Nephron (organoid): Measurements from ENCODE around the gene GNL3L.
"Not testable (repeated sequence)": the region's sequence is repeated elsewhere in the genome, so short reads cannot be mapped to it uniquely, and the experiment has no call there.

Source experiments
- H3K27ac Mint-ChIP-seq, 3 experiments: 2 replicates each; pipeline ENCODE4 v1.8.0; 2020; ENCODE audit warnings: mixed read lengths in 3 of 3, mild to moderate bottlenecking in 2 of 3, moderate library complexity in 1 of 3
- H3K27me3 Mint-ChIP-seq: 2 replicates; pipeline ENCODE4 v1.8.0; 2021; ENCODE audit warnings: low read depth, mild to moderate bottlenecking, moderate library complexity, mixed read lengths
- H3K36me3 Mint-ChIP-seq: 2 replicates; pipeline ENCODE4 v1.8.0; 2020; ENCODE audit warnings: low read depth, mixed read lengths
- H3K4me1 Mint-ChIP-seq: 2 replicates; pipeline ENCODE4 v1.8.0; 2020; ENCODE audit warnings: mixed read lengths
- H3K4me3 Mint-ChIP-seq, 3 experiments: 2 replicates each; pipeline ENCODE4 v1.8.0; 2020; ENCODE audit warnings: mild to moderate bottlenecking in 3 of 3, mixed read lengths in 3 of 3, moderate library complexity in 2 of 3
- H3K9me3 Mint-ChIP-seq: 2 replicates; pipeline ENCODE4 v1.8.0; 2020; ENCODE audit warnings: mixed read lengths
- TF ChIP-seq, protein P1 (sequence below), 3 experiments: fragments of 200-600 bp; sonication (generic); IDR thresholded peaks; one replicate each; pipeline ENCODE4 v1.5.0; 2021; ENCODE audit warnings: antibody characterized with exemption in 3 of 3; ENCODE audit not compliant: unreplicated experiment in 3 of 3

The GNL3L gene

DNA sequence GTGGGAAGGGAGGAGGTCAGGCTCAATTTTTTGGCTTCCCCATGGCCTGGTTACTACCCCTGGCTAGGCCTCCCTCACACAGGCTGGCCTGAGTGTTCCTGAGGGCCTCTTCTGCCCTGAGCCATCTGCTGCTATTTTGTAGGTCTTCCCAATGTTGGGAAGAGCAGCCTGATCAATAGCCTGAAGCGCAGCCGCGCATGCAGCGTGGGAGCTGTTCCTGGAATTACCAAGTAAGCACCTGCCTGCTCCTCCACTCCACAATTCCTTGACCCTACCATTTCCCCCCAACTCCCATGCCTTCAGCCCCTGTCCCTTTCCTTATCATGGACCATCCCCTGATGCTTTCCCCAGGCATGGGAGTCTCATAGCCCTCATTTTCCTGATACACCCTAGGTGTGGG, 20.8 kb downstream of the GNL3L start:
- peaks cover 53% of the 10 kb centered on the region for H3K36me3 Mint-ChIP-seq
- H3K27me3 Mint-ChIP-seq, result no peaks in the 10 kb centered on the region
- no peak overlapping the region for H3K4me3 Mint-ChIP-seq
- peaks cover 13% of the 10 kb centered on the region for H3K9me3 Mint-ChIP-seq
- no peaks in the 10 kb centered on the region for H3K4me1 Mint-ChIP-seq
- no peak overlapping the region for H3K27ac Mint-ChIP-seq
- TF ChIP-seq, protein P1, sequence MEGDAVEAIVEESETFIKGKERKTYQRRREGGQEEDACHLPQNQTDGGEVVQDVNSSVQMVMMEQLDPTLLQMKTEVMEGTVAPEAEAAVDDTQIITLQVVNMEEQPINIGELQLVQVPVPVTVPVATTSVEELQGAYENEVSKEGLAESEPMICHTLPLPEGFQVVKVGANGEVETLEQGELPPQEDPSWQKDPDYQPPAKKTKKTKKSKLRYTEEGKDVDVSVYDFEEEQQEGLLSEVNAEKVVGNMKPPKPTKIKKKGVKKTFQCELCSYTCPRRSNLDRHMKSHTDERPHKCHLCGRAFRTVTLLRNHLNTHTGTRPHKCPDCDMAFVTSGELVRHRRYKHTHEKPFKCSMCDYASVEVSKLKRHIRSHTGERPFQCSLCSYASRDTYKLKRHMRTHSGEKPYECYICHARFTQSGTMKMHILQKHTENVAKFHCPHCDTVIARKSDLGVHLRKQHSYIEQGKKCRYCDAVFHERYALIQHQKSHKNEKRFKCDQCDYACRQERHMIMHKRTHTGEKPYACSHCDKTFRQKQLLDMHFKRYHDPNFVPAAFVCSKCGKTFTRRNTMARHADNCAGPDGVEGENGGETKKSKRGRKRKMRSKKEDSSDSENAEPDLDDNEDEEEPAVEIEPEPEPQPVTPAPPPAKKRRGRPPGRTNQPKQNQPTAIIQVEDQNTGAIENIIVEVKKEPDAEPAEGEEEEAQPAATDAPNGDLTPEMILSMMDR (IDR thresholded peaks at IDR 0.05; ENCODE audit: unreplicated experiment in 3 of 3), result no peak

DNA sequence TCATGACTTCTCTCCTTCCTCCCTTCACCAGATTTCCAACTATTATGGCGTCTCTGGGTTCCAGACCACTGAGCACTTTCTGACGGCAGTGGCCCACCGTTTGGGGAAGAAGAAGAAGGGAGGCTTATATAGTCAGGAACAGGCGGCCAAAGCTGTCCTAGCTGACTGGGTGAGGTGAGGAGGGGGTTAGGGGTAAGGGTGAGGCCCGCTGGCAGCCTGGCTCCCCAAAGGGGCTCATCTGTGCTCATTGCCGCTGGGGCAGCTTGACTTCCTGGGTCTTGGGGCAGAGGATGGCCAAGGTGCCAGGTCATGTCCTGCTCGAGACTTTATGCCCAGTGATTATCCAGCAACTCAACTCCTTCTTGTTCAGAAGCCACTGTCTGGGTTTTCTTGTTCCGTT, 21.8 kb downstream of the GNL3L start:
- H3K27ac Mint-ChIP-seq, result no peak overlapping the region
- H3K4me1 Mint-ChIP-seq, result no peaks in the 10 kb centered on the region
- no peaks in the 10 kb centered on the region for H3K27me3 Mint-ChIP-seq
- TF ChIP-seq, protein P1 (IDR thresholded peaks at IDR 0.05; ENCODE audit: unreplicated experiment in 3 of 3), result no peak
- peaks cover 62% of the 10 kb centered on the region for H3K36me3 Mint-ChIP-seq
- H3K4me3 Mint-ChIP-seq, result no peak overlapping the region
- H3K9me3 Mint-ChIP-seq, result peaks cover 16% of the 10 kb centered on the region

DNA sequence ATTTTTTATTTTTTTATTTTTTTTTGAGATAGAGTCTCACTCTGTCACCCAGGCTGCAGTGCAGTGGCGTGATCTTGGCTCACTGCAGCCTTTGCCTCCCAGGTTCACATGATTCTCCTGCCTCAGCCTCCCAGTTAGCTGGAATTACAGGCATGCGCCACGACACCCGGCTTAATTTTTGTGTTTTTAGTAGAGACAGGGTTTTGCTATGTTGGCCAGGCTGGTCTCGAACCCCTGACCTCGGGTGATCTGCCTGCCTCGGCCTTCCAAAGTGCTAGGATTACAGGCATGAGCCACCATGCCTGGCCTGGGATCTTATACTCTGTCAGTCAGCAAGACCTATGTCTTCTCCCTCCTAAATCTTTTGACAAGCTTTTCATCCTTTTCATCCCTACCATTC, 25.0 kb downstream of the GNL3L start:
- H3K9me3 Mint-ChIP-seq, H3K27ac Mint-ChIP-seq, H3K4me3 Mint-ChIP-seq, H3K4me1 Mint-ChIP-seq, H3K27me3 Mint-ChIP-seq: not testable (repeated sequence)
- peaks cover 58% of the 10 kb centered on the region for H3K36me3 Mint-ChIP-seq

DNA sequence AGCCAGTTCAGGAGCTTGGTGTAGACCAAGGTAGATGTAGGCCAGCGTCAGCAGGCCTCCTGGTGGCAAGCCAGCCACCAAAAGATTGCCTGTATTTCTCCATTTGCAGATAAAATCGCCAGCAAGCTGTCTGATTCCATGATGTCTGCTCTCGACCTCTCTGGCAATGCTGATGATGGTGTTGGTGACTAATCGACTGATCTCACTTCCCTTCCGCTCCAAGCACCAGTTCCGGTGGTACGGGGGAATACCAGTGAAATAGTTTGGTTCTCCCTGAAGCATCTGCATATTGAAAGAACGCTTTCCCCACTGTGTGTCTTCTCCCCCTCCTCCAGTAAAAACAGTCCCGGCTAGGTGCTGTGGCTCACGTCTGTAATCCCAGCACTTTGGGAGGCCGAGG, 30.4 kb downstream of the GNL3L start:
- Mint-ChIP-seq H3K4me1 (no peaks in the 10 kb centered on the region), H3K9me3 (peaks cover 7% of the 10 kb centered on the region), H3K4me3 (no peak overlapping the region), H3K27ac (no peak overlapping the region), H3K36me3 (peaks cover 63% of the 10 kb centered on the region), H3K27me3 (no peaks in the 10 kb centered on the region)
- TF ChIP-seq, protein P1 (IDR thresholded peaks at IDR 0.05; ENCODE audit: unreplicated experiment in 3 of 3), result no peak

DNA sequence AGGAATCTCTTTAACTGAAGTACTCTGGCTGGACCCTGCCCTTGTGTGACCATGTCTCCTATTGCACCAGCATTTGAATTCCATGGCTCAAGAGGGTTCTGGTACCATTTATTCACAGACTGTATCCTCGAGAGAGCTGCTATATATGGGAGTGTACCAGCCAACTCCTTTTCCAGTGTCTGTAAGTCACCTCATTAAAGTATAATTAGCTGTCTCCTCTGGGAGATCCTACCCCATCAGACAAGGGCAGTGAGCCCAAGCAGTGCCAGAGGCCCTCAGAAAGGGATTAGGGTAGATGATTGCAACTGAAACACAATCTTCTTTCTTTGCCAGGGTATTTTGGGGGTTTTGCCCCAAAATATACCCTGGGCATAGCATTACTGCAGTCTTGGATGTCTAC, 31.6 kb downstream of the GNL3L start:
- Mint-ChIP-seq H3K9me3 (peaks cover 3% of the 10 kb centered on the region), H3K4me1 (no peaks in the 10 kb centered on the region), H3K27me3 (no peaks in the 10 kb centered on the region), H3K27ac (no peak overlapping the region), H3K4me3 (no peak overlapping the region), H3K36me3 (peaks cover 58% of the 10 kb centered on the region)
- TF ChIP-seq, protein P1 (IDR thresholded peaks at IDR 0.05; ENCODE audit: unreplicated experiment in 3 of 3), result no peak

DNA sequence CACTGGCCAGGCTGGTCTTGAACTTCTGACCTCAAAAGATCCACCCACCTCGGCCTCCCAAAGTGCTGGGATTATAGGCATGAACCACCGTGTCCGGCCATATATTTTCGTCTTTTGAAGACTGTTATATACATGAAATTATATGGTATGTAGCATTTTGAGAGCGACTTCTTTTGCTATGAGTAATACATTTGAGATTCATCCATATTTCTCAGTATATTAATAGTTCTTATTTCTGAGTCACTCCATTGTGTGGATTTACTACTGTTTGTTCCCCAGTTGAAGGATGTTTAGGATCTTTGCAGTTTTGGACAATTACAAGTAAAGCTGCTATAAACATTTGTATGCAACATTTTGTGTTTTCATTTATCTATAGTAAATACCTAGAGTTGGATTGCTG, 34.9 kb downstream of the GNL3L start:
- peaks cover 12% of the 10 kb centered on the region for H3K9me3 Mint-ChIP-seq
- no peaks in the 10 kb centered on the region for H3K4me1 Mint-ChIP-seq
- no peak overlapping the region for H3K27ac Mint-ChIP-seq
- TF ChIP-seq, protein P1 (IDR thresholded peaks at IDR 0.05; ENCODE audit: unreplicated experiment in 3 of 3), result no peak
- no peak overlapping the region for H3K4me3 Mint-ChIP-seq
- no peaks in the 10 kb centered on the region for H3K27me3 Mint-ChIP-seq
- peaks cover 60% of the 10 kb centered on the region for H3K36me3 Mint-ChIP-seq
